Peyer's patch (tissue), 4 donors: ENCODE data around the gene STK10.

Experiments
- POLR2A ChIP-seq, 2 donors: fragments of 450-650 bp; IDR thresholded peaks; one replicate each; pipeline ENCODE4 v1.5.1; 2017; ENCODE audit warnings: antibody characterized with exemption in 2 of 2, mild to moderate bottlenecking in 2 of 2, moderate library complexity in 2 of 2
- TF ChIP-seq, protein P1 (sequence below), 6 experiments: fragments of 450-650 bp in 4 of 6; fragments of 200-600 bp in 2 of 6; sonication (generic) in 1 of 6; IDR thresholded peaks; one replicate each; pipeline ENCODE4 v1.5.1; 2017 to 2019; ENCODE audit warnings: antibody characterized with exemption in 6 of 6, mild to moderate bottlenecking in 3 of 6, moderate library complexity in 1 of 6

DNA sequence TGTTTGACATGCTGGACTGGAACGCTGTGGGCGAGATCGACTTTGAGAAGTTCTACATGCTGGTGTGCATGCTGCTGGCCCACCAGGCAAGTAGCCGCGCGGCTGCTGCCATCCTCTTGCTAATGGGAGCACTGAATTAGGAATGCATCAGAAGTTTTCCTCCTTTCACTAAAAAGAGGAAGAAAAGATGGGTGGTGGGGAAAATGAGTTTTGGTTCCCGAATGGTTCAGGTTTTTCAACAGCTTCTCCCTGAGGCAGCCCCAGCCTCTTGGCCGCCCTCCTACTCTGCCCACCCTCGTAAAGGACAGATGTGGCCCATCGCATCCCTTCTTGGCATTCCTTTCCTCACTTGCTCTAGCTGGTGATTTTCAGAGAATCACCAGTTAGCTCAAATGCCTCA lies 11.4 kb upstream of the STK10 start:
- TF ChIP-seq, protein P1, sequence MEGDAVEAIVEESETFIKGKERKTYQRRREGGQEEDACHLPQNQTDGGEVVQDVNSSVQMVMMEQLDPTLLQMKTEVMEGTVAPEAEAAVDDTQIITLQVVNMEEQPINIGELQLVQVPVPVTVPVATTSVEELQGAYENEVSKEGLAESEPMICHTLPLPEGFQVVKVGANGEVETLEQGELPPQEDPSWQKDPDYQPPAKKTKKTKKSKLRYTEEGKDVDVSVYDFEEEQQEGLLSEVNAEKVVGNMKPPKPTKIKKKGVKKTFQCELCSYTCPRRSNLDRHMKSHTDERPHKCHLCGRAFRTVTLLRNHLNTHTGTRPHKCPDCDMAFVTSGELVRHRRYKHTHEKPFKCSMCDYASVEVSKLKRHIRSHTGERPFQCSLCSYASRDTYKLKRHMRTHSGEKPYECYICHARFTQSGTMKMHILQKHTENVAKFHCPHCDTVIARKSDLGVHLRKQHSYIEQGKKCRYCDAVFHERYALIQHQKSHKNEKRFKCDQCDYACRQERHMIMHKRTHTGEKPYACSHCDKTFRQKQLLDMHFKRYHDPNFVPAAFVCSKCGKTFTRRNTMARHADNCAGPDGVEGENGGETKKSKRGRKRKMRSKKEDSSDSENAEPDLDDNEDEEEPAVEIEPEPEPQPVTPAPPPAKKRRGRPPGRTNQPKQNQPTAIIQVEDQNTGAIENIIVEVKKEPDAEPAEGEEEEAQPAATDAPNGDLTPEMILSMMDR (IDR thresholded peaks at IDR 0.05), result no peak
- no peak for TF ChIP-seq POLR2A (IDR thresholded peaks at IDR 0.05)
